Fibroblast of lung (primary cell): ENCODE data around the gene SHROOM3.

Source experiments
- EZH2 ChIP-seq: IDR thresholded peaks from 2 replicates; pipeline ENCODE4 v1.5.1; 2012; ENCODE audit warnings: low read length, control low read depth, mild to moderate bottlenecking; ENCODE audit errors: missing control alignments
- TF ChIP-seq, protein P1 (sequence below), 2 donors: IDR thresholded peaks in 1 of 2; conservative IDR thresholded peaks in 1 of 2; 1 replicate in 1 of 2; 2 replicates in 1 of 2; pipeline ENCODE4 v1.5.1; 2011 to 2012; ENCODE audit warnings: low read length in 2 of 2, control low read depth in 1 of 2, inconsistent platforms in 1 of 2, low read depth in 1 of 2, mild to moderate bottlenecking in 1 of 2

DNA sequence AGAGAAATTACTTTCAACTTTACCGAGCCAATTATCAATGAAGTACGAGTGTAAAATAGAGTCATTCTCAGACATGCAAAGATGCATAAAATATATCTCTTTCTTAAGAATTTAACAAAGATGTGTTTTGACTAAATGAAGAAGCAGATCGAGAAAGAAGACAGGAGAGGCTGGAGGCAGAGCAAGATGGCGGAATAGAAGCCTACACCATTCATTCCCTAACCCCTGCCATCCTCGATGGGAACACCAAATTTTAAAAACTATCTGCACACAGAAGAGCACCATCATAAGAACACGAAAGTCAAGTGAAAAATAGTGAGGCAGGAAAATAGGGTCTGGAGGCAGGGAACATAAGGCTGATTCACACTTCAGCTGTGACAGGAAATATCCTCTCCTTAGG is 49.1 kb upstream of the SHROOM3 start:
- TF ChIP-seq, protein P1, sequence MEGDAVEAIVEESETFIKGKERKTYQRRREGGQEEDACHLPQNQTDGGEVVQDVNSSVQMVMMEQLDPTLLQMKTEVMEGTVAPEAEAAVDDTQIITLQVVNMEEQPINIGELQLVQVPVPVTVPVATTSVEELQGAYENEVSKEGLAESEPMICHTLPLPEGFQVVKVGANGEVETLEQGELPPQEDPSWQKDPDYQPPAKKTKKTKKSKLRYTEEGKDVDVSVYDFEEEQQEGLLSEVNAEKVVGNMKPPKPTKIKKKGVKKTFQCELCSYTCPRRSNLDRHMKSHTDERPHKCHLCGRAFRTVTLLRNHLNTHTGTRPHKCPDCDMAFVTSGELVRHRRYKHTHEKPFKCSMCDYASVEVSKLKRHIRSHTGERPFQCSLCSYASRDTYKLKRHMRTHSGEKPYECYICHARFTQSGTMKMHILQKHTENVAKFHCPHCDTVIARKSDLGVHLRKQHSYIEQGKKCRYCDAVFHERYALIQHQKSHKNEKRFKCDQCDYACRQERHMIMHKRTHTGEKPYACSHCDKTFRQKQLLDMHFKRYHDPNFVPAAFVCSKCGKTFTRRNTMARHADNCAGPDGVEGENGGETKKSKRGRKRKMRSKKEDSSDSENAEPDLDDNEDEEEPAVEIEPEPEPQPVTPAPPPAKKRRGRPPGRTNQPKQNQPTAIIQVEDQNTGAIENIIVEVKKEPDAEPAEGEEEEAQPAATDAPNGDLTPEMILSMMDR (conservative IDR thresholded peaks at IDR 0.05 in 1 of 2, IDR thresholded peaks at IDR 0.05 in 1 of 2; ENCODE audit: low read depth in 1 of 2, low read length in 2 of 2): no peak
- TF ChIP-seq EZH2: no peak
